ENCODE measurements around the gene WFDC12. TPM values are rescaled to one million over a fixed set of nuclear protein-coding genes. Genes with fewer than 3 reads are reported as not detected.

The WFDC12 gene
- total and polyA plus RNA-seq, 2 donors (not counting 3 experiments of a cell fraction or from before 2014, with no cell fraction given), result not detected

DNA sequence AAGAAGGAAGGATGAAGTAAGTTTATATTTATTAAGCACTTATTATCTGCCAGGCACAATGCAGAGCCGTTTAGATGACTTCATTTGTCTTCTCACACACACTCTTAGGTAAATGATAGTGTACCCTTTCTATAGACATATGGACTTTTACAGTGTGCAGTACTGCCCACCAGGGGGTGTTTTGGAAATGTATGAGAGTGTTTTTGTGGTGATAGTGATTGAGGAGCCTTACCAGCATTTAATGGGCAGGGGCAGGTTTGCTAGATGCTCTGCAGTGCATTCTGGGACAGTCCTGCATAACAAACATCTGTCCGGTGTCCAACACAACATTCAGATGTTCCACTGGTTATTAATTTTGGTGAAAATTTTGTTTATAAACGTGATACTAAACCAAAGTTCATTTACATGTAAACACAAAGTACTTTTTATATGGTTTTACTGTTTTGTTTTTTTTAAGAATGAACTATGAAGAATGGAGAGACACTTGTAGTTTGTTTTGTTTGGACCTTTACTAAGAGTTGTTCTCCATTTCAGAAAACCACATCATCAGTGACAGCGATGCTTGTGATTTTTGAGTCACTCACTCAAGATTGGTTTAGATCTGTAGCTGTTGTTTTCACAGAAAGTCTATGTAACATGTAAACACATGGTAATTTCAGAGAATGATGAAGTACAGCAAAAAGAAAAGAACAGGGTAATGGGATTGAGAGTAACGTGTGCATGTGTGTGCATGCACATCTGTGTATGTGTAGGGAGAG is 43.2 kb downstream of the WFDC12 start:
- ChIA-PET CTCF (no interaction called here), POLR2A (no interaction called here)
- intact Hi-C loops (cut with micrococcal nuclease) (loop anchor here (2.0 kb wide), 1 partner anchor 16 kb away; no protein-coding TSS in a partner anchor), dilution Hi-C loops (cut with MboI; ENCODE audit: extremely low pct_ligation_motif_present, low sequenced_read_pairs) (no loop called here)
- BruUV-seq (replicated peaks), result no TSS peak
- H3K36me3 ChIP-seq (ENCODE audit: control insufficient read depth in 2 of 2, extremely low read depth in 1 of 2, insufficient read depth in 2 of 2, low read length in 2 of 2), result peaks cover 0 to 5% of the 10 kb centered on the region in 2 experiments
- FAIRE-seq, result peak; percentile 24
- H3K27ac ChIP-seq (ENCODE audit: insufficient read depth, low read depth, low read length), result no peak overlapping the region
- H3K9me1 ChIP-seq (replicated peaks; ENCODE audit: control insufficient read depth, extremely low read depth, insufficient read depth, low read length), result no peaks in the 10 kb centered on the region
- H4K20me1 ChIP-seq (replicated peaks; ENCODE audit: control insufficient read depth, extremely low read depth, insufficient read depth, low read length), result no peaks in the 10 kb centered on the region
- H3K79me2 ChIP-seq (ENCODE audit: control insufficient read depth, insufficient read depth, low read length), result no peaks in the 10 kb centered on the region
- H2AFZ ChIP-seq (ENCODE audit: low read depth, low read length), result no peak overlapping the region
- no peaks in the 10 kb centered on the region for H3K27me3 ChIP-seq (ENCODE audit: control insufficient read depth in 2 of 2, insufficient read depth in 2 of 2, low read length in 2 of 2)
- peak; percentile 24 for DNase-seq (ENCODE audit: low read depth, low spot score)
- TF ChIP-seq, protein P1, sequence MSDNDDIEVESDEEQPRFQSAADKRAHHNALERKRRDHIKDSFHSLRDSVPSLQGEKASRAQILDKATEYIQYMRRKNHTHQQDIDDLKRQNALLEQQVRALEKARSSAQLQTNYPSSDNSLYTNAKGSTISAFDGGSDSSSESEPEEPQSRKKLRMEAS (IDR thresholded peaks at IDR 0.05; ENCODE audit: insufficient read depth, insufficient read length), result no peak
- TF ChIP-seq, protein P2, sequence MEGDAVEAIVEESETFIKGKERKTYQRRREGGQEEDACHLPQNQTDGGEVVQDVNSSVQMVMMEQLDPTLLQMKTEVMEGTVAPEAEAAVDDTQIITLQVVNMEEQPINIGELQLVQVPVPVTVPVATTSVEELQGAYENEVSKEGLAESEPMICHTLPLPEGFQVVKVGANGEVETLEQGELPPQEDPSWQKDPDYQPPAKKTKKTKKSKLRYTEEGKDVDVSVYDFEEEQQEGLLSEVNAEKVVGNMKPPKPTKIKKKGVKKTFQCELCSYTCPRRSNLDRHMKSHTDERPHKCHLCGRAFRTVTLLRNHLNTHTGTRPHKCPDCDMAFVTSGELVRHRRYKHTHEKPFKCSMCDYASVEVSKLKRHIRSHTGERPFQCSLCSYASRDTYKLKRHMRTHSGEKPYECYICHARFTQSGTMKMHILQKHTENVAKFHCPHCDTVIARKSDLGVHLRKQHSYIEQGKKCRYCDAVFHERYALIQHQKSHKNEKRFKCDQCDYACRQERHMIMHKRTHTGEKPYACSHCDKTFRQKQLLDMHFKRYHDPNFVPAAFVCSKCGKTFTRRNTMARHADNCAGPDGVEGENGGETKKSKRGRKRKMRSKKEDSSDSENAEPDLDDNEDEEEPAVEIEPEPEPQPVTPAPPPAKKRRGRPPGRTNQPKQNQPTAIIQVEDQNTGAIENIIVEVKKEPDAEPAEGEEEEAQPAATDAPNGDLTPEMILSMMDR (IDR thresholded peaks at IDR 0.05; ENCODE audit: extremely low read depth in 1 of 2, insufficient read depth in 1 of 2, low read depth in 1 of 2, low read length in 2 of 2), result peak; percentile 23 to 50
- no peak for TF ChIP-seq EZH2 (IDR thresholded peaks at IDR 0.05; ENCODE audit: borderline replicate concordance, low read depth, low read length, severe bottlenecking)
- no peak for TF ChIP-seq POLR2A (IDR thresholded peaks at IDR 0.05; ENCODE audit: low read depth, low read length)
- no peak overlapping the region for H3K4me3 ChIP-seq (replicated peaks in 1 of 3; ENCODE audit: insufficient read depth in 1 of 3, low read depth in 1 of 3, low read length in 3 of 3)
- no peak overlapping the region for H3K4me2 ChIP-seq (ENCODE audit: insufficient read depth, low read length)
- no peak overlapping the region for H3K9ac ChIP-seq (replicated peaks; ENCODE audit: extremely low read depth, insufficient read depth, low read length)
- H3K4me1 ChIP-seq (ENCODE audit: control insufficient read depth, extremely low read depth, insufficient read depth, low read length), result peaks cover 2% of the 10 kb centered on the region
- no peaks in the 10 kb centered on the region for H3K9me3 ChIP-seq (replicated peaks; ENCODE audit: control insufficient read depth, insufficient read depth, low read length)

DNA sequence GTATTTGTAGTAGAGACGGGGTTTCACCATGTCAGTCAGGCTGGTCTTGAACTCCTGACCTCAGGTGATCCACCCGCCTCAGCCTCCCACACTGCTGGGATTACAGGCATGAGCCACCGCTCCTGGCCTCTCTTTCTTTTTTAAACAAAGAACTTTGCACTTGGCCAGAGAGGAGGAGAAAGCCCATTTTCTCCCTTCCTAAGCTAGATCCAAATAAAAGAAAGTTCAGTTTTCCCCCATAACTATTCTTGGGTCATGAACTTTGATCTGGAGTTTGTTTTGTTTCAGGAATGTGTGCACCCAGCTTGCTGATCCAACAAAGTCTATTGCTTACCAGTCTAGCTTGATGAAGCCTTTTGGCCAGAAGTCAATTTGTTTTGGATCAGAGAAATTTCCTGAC is 46.7 kb downstream of the WFDC12 start:
- no peaks in the 10 kb centered on the region for H3K79me2 ChIP-seq (ENCODE audit: control insufficient read depth, insufficient read depth, low read length)
- FAIRE-seq, result no peak
- intact Hi-C loops (cut with micrococcal nuclease) (no loop called here), dilution Hi-C loops (cut with MboI; ENCODE audit: extremely low pct_ligation_motif_present, low sequenced_read_pairs) (no loop called here)
- H4K20me1 ChIP-seq (replicated peaks; ENCODE audit: control insufficient read depth, extremely low read depth, insufficient read depth, low read length), result no peaks in the 10 kb centered on the region
- TF ChIP-seq EZH2 (IDR thresholded peaks at IDR 0.05; ENCODE audit: borderline replicate concordance, low read depth, low read length, severe bottlenecking), result no peak
- no peak for TF ChIP-seq POLR2A (IDR thresholded peaks at IDR 0.05; ENCODE audit: low read depth, low read length)
- no peak for TF ChIP-seq MYC (IDR thresholded peaks at IDR 0.05; ENCODE audit: low read depth, low read length)
- H3K36me3 ChIP-seq (ENCODE audit: control insufficient read depth in 2 of 2, extremely low read depth in 1 of 2, insufficient read depth in 2 of 2, low read length in 2 of 2), result peaks cover 2 to 5% of the 10 kb centered on the region in 2 experiments
- H3K4me1 ChIP-seq (ENCODE audit: control insufficient read depth, extremely low read depth, insufficient read depth, low read length), result no peaks in the 10 kb centered on the region
- no peaks in the 10 kb centered on the region for H3K9me3 ChIP-seq (replicated peaks; ENCODE audit: control insufficient read depth, insufficient read depth, low read length)
- H3K27ac ChIP-seq (ENCODE audit: insufficient read depth, low read depth, low read length), result no peak overlapping the region
- ChIA-PET POLR2A (no interaction called here), CTCF (interaction anchor here (1.2 to 4.5 kb wide), 4 partner anchors 20 to 34 kb away, joined by 3 to 21 read pairs (median 4); no protein-coding TSS in a partner anchor)
- no peak overlapping the region for H3K4me3 ChIP-seq (replicated peaks in 1 of 3; ENCODE audit: insufficient read depth in 1 of 3, low read depth in 1 of 3, low read length in 3 of 3)
- no peaks in the 10 kb centered on the region for H3K9me1 ChIP-seq (replicated peaks; ENCODE audit: control insufficient read depth, extremely low read depth, insufficient read depth, low read length)
- no peak overlapping the region for H2AFZ ChIP-seq (ENCODE audit: low read depth, low read length)
- no peak for DNase-seq (ENCODE audit: low read depth, low spot score)
- H3K27me3 ChIP-seq (ENCODE audit: control insufficient read depth in 2 of 2, insufficient read depth in 2 of 2, low read length in 2 of 2), result no peaks in the 10 kb centered on the region
- BruUV-seq (replicated peaks), result no TSS peak
- H3K4me2 ChIP-seq (ENCODE audit: insufficient read depth, low read length), result no peak overlapping the region
- H3K9ac ChIP-seq (replicated peaks; ENCODE audit: extremely low read depth, insufficient read depth, low read length), result no peak overlapping the region

All from endothelial cell of umbilical vein (primary cell).